HG03196 (cell line): Measurements from ENCODE around the gene SLC13A2.
"Not testable (repeated sequence)": the region's sequence is repeated elsewhere in the genome, so short reads cannot be mapped to it uniquely, and the experiment has no call there.

Experiments used
- ATAC-seq: cut with Tn5 transposase; IDR thresholded peaks from one replicate; pipeline ENCODE4 v1.9.1; 2021; ENCODE audit not compliant: unreplicated experiment

SLC13A2 gene

GRCh38 chr17:28473542-28473941 lies at the start of gene SLC13A2:
TSS of gene SLC13A2 (plus strand) at chr17:28473644. CDS start at chr17:28473713, 69 bp downstream.
- ATAC-seq, result no peak

GRCh38 chr17:28425206-28425605 lies 48.2 kb upstream of the SLC13A2 start:
- no peak for ATAC-seq

GRCh38 chr17:28426081-28426519 lies 47.3 kb upstream of the SLC13A2 start:
- ATAC-seq, result no peak

GRCh38 chr17:28427371-28427770 lies 46.1 kb upstream of the SLC13A2 start:
- no peak for ATAC-seq

- not testable (repeated sequence) for ATAC-seq
Measured at GRCh38 chr17:28427982-28428381, 45.5 kb upstream of the SLC13A2 start.

- no peak for ATAC-seq
Measured at GRCh38 chr17:28433721-28434120, 39.7 kb upstream of the SLC13A2 start.

GRCh38 chr17:28434326-28434725 lies 39.1 kb upstream of the SLC13A2 start:
- not testable (repeated sequence) for ATAC-seq

- ATAC-seq, result no peak
Measured at GRCh38 chr17:28443901-28444638, 29.4 kb upstream of the SLC13A2 start.

- ATAC-seq, result no peak
Measured at GRCh38 chr17:28446716-28447395, 26.6 kb upstream of the SLC13A2 start.

- ATAC-seq, result no peak
Measured at GRCh38 chr17:28447396-28447760, 26.1 kb upstream of the SLC13A2 start.

GRCh38 chr17:28449859-28450258 lies 23.6 kb upstream of the SLC13A2 start:
- no peak for ATAC-seq

- no peak for ATAC-seq
Measured at GRCh38 chr17:28457890-28458289, 15.6 kb upstream of the SLC13A2 start.

GRCh38 chr17:28458881-28459280 lies 14.6 kb upstream of the SLC13A2 start:
- not testable (repeated sequence) for ATAC-seq

- ATAC-seq, result no peak
Measured at GRCh38 chr17:28460901-28461300, 12.5 kb upstream of the SLC13A2 start.

GRCh38 chr17:28466001-28466400 lies 7.4 kb upstream of the SLC13A2 start:
- no peak for ATAC-seq

- no peak for ATAC-seq
Measured at GRCh38 chr17:28466521-28467048, 6.9 kb upstream of the SLC13A2 start.

- no peak for ATAC-seq
Measured at GRCh38 chr17:28467456-28468025, 5.9 kb upstream of the SLC13A2 start.

- not testable (repeated sequence) for ATAC-seq
Measured at GRCh38 chr17:28468033-28468735, 5.3 kb upstream of the SLC13A2 start.

GRCh38 chr17:28468781-28469180 lies 4.7 kb upstream of the SLC13A2 start:
- ATAC-seq, result no peak

- ATAC-seq, result no peak
Measured at GRCh38 chr17:28469376-28469775, 4.1 kb upstream of the SLC13A2 start.

- ATAC-seq, result no peak
Measured at GRCh38 chr17:28470266-28470913, 3.1 kb upstream of the SLC13A2 start.
